MM.1S (cell line): ENCODE measurements around the gene CYB5D1.
A peak's percentile ranks its signal among the peaks of the same experiment; 100 is the strongest.

Source experiments
- DNase-seq: peaks from one replicate; pipeline ENCODE4 v3.0.0-alpha.2; 2015
- H2AFZ ChIP-seq: fragments of 300-600 bp; sonication (generic); 2 replicates; pipeline ENCODE4 v1.6.0; 2016; ENCODE audit warnings: antibody characterized with exemption, low read length
- H3F3A ChIP-seq: fragments of 300-600 bp; sonication (generic); 2 replicates; pipeline ENCODE4 v1.6.1; 2016; ENCODE audit warnings: mild to moderate bottlenecking, antibody characterized with exemption, low read length, moderate library complexity, mixed read lengths; ENCODE audit not compliant: insufficient read depth
- H3K27ac ChIP-seq: fragments of 300-600 bp; sonication (generic); 2 replicates; pipeline ENCODE4 v1.5.1; 2016; ENCODE audit warnings: mild to moderate bottlenecking, low read length
- H3K27me3 ChIP-seq: fragments of 300-600 bp; sonication (generic); replicated peaks from 2 replicates; pipeline ENCODE4 v1.6.0; 2016; ENCODE audit warnings: low read length; ENCODE audit not compliant: insufficient read depth
- H3K36me3 ChIP-seq: fragments of 300-600 bp; sonication (generic); replicated peaks from 2 replicates; pipeline ENCODE4 v1.6.1; 2016; ENCODE audit warnings: mild to moderate bottlenecking, low read length, mixed read lengths; ENCODE audit not compliant: insufficient read depth
- H3K4me1 ChIP-seq: fragments of 300-600 bp; sonication (generic); 2 replicates; pipeline ENCODE4 v1.6.1; 2016; ENCODE audit warnings: low read length, mixed read lengths
- H3K4me2 ChIP-seq: fragments of 300-600 bp; sonication (generic); 2 replicates; pipeline ENCODE4 v1.6.0; 2016; ENCODE audit warnings: low read depth, low read length
- H3K4me3 ChIP-seq: fragments of 300-600 bp; sonication (generic); 2 replicates; pipeline ENCODE4 v1.5.1; 2016; ENCODE audit warnings: low read length, mixed read lengths
- H3K79me2 ChIP-seq: fragments of 300-600 bp; sonication (generic); 2 replicates; pipeline ENCODE4 v1.6.1; 2016; ENCODE audit warnings: mixed run types, low read length, mixed read lengths
- H3K9ac ChIP-seq: fragments of 300-600 bp; sonication (generic); 2 replicates; pipeline ENCODE4 v1.6.1; 2016; ENCODE audit warnings: low read length, mixed read lengths
- H3K9me2 ChIP-seq: fragments of 300-600 bp; sonication (generic); replicated peaks from 2 replicates; pipeline ENCODE4 v1.6.1; 2016; ENCODE audit warnings: mild to moderate bottlenecking, low read length, mixed read lengths; ENCODE audit not compliant: insufficient read depth
- H3K9me3 ChIP-seq: fragments of 300-600 bp; sonication (generic); replicated peaks from 2 replicates; pipeline ENCODE4 v1.6.1; 2016; ENCODE audit warnings: mild to moderate bottlenecking, low read length, mixed read lengths; ENCODE audit not compliant: insufficient read depth
- H4K20me1 ChIP-seq: fragments of 300-600 bp; sonication (generic); 2 replicates; pipeline ENCODE4 v1.6.1; 2016; ENCODE audit warnings: mild to moderate bottlenecking, low read length, moderate library complexity, mixed read lengths; ENCODE audit not compliant: insufficient read depth
- CTCF ChIP-seq: fragments of 300-600 bp; sonication (generic); IDR thresholded peaks from 2 replicates; pipeline ENCODE4 v1.5.1; 2016; ENCODE audit warnings: antibody characterized with exemption, low read length, mixed read lengths
- EZH2 ChIP-seq: fragments of 300-600 bp; sonication (generic); optimal IDR thresholded peaks from 2 replicates; pipeline ENCODE3; 2017; ENCODE audit warnings: low read depth, mild to moderate bottlenecking, antibody characterized with exemption, low read length, mixed read lengths
- EZH2phosphoT487 ChIP-seq: fragments of 300-600 bp; sonication (generic); IDR thresholded peaks from 2 replicates; pipeline ENCODE4 v1.6.1; 2018; ENCODE audit warnings: antibody characterized with exemption, low read length

Gene CYB5D1

GRCh38 chr17:7886227-7887037 lies 28.6 kb downstream of the CYB5D1 start:
- TF ChIP-seq EZH2phosphoT487 (no peak), EZH2 (peak; percentile 79)
- H3K9me3 ChIP-seq: no peaks in the 10 kb centered on the region
- no peak for DNase-seq
- no peaks in the 10 kb centered on the region for H4K20me1 ChIP-seq
- peaks cover 16% of the 10 kb centered on the region for H3K4me1 ChIP-seq
- H3K9me2 ChIP-seq: no peaks in the 10 kb centered on the region
- no peak overlapping the region for H3K27ac ChIP-seq
- H3K4me3 ChIP-seq: peak overlapping the region; percentile 68
- H3K36me3 ChIP-seq: no peaks in the 10 kb centered on the region
- H3K79me2 ChIP-seq: no peaks in the 10 kb centered on the region
- peak overlapping the region; percentile 66 for H2AFZ ChIP-seq
- peaks cover 76% of the 10 kb centered on the region for H3K27me3 ChIP-seq
- H3F3A ChIP-seq: peaks cover 4% of the 10 kb centered on the region; the same call in 1 of the 2 replicates
- H3K4me2 ChIP-seq: peak overlapping the region; percentile 94
- H3K9ac ChIP-seq: peak overlapping the region; percentile 27; the same call in 1 of the 2 replicates

GRCh38 chr17:7887038-7887481 lies 29.3 kb downstream of the CYB5D1 start:
- Histone ChIP-seq H2AFZ (peak overlapping the region; percentile 73; the same call in 1 of the 2 replicates), H3K4me3 (peak overlapping the region; percentile 68), H3K9me2 (no peaks in the 10 kb centered on the region), H3K27me3 (peaks cover 76% of the 10 kb centered on the region), H3F3A (peaks cover 4% of the 10 kb centered on the region; the same call in 1 of the 2 replicates), H3K36me3 (no peaks in the 10 kb centered on the region), H3K9ac (no peak overlapping the region; the same call in 1 of the 2 replicates), H3K4me1 (peaks cover 16% of the 10 kb centered on the region), H4K20me1 (no peaks in the 10 kb centered on the region), H3K79me2 (no peaks in the 10 kb centered on the region), H3K27ac (no peak overlapping the region), H3K9me3 (no peaks in the 10 kb centered on the region), H3K4me2 (peak overlapping the region; percentile 94)
- TF ChIP-seq EZH2phosphoT487 (no peak), EZH2 (no peak)
- DNase-seq: no peak

GRCh38 chr17:7887482-7888183 lies 29.8 kb downstream of the CYB5D1 start:
- H3K4me3 ChIP-seq: peak overlapping the region; percentile 68
- H3K4me2 ChIP-seq: peak overlapping the region; percentile 94
- TF ChIP-seq CTCF (no peak), EZH2phosphoT487 (no peak), EZH2 (no peak)
- no peak overlapping the region for H3K9ac ChIP-seq
- peak; percentile 25 for DNase-seq
- H4K20me1 ChIP-seq: no peaks in the 10 kb centered on the region
- no peaks in the 10 kb centered on the region for H3K9me2 ChIP-seq
- H3K27ac ChIP-seq: no peak overlapping the region
- H3K36me3 ChIP-seq: no peaks in the 10 kb centered on the region
- no peaks in the 10 kb centered on the region for H3K79me2 ChIP-seq
- peak overlapping the region; percentile 73 for H2AFZ ChIP-seq
- H3K4me1 ChIP-seq: peaks cover 16% of the 10 kb centered on the region
- peaks cover 4% of the 10 kb centered on the region; the same call in 1 of the 2 replicates for H3F3A ChIP-seq
- no peaks in the 10 kb centered on the region for H3K9me3 ChIP-seq
- peaks cover 74% of the 10 kb centered on the region for H3K27me3 ChIP-seq

- no peaks in the 10 kb centered on the region for H3K36me3 ChIP-seq
- no peak for DNase-seq
- TF ChIP-seq CTCF (no peak), EZH2phosphoT487 (no peak), EZH2 (no peak)
- H3K4me2 ChIP-seq: peak within 1 kb of the TSS; percentile 94
- H3K4me3 ChIP-seq: peak within 1 kb of the TSS; percentile 68
- peak within 1 kb of the TSS; percentile 73 for H2AFZ ChIP-seq
- no peak within 1 kb of the TSS for H3K27ac ChIP-seq
- no peaks in the 10 kb centered on the region for H4K20me1 ChIP-seq
- H3K27me3 ChIP-seq: peaks cover 67% of the 10 kb centered on the region
- H3F3A ChIP-seq: peaks cover 4% of the 10 kb centered on the region; the same call in 1 of the 2 replicates
- no peaks in the 10 kb centered on the region for H3K79me2 ChIP-seq
- no peak within 1 kb of the TSS for H3K9ac ChIP-seq
- H3K4me1 ChIP-seq: peaks cover 16% of the 10 kb centered on the region
- H3K9me2 ChIP-seq: no peaks in the 10 kb centered on the region
- no peaks in the 10 kb centered on the region for H3K9me3 ChIP-seq
Observed at GRCh38 chr17:7888184-7888920, 30.5 kb downstream of the CYB5D1 start, which contains the start of gene CHD3. Gene CHD3, plus strand, starts transcription at chr17:7888789. Its CDS starts 212 bp downstream, at chr17:7889001.
